ENCODE measurements around the gene SHC1.

Gene SHC1

DNA sequence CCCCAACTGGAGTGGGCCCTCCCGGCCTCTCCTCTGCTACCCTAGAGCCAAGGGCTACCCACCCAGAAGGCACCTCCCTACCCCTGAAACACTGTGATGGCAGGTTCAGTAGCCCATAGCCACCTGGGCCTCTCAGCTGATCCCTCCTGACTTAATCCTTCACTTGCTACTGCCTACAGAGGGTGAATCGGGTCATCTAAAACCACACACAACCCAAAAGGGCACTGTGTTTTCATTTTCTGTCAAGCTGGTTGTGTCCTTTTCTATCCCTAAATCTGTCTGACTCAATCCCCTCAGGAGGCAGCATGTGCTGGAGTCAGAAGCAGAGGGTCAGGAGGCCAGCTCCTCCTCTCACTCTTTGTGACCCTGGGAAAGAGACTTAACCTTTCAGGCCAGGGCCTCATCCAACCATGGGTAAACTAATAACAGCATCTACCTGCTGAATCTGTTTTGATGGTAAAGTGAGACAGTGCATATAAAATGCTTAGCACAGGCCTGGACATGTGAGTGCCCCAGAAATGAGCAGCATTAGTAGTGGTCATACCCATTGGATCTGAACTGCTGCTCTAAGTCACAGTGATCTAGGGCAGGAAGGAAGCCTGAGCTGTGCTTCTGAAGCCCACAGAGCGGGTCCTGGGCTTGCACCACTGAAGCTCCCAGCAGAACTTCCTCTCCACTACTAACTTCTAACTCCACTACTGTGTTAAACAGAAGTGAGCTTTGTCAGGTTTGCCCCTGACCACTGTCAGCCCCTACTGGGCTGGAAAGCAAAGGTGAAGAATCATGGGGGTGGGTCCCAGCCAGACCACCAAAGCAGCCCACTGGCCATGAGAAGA lies 45.0 kb downstream of the SHC1 start:
- ChIA-PET POLR2A (no interaction called here), CTCF (interaction anchor here (0.7 to 1.7 kb wide), 3 partner anchors 8 to 256 kb away, joined by 3 to 7 read pairs (median 3); partner anchors contain the start of gene PMVK)

GRCh38 chr1:154923695-154924094 lies 46.9 kb downstream of the SHC1 start:
- TF ChIP-seq, protein P1, sequence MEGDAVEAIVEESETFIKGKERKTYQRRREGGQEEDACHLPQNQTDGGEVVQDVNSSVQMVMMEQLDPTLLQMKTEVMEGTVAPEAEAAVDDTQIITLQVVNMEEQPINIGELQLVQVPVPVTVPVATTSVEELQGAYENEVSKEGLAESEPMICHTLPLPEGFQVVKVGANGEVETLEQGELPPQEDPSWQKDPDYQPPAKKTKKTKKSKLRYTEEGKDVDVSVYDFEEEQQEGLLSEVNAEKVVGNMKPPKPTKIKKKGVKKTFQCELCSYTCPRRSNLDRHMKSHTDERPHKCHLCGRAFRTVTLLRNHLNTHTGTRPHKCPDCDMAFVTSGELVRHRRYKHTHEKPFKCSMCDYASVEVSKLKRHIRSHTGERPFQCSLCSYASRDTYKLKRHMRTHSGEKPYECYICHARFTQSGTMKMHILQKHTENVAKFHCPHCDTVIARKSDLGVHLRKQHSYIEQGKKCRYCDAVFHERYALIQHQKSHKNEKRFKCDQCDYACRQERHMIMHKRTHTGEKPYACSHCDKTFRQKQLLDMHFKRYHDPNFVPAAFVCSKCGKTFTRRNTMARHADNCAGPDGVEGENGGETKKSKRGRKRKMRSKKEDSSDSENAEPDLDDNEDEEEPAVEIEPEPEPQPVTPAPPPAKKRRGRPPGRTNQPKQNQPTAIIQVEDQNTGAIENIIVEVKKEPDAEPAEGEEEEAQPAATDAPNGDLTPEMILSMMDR (IDR thresholded peaks at IDR 0.05; ENCODE audit: insufficient read depth, low read length, missing control alignments), result no peak
- ChIA-PET POLR2A (no interaction called here), CTCF (no interaction called here)

More for the DNA sequence above, 45.0 kb downstream of the SHC1 start:
- TF ChIP-seq, protein P1 (IDR thresholded peaks at IDR 0.05; ENCODE audit: insufficient read depth, low read length, missing control alignments), result no peak
- H3K4me3 ChIP-seq (ENCODE audit: low read depth, low read length), result no peak overlapping the region
- DNase-seq (ENCODE audit: low read depth, low spot score), result no peak

GRCh38 chr1:154913273-154913672 lies 57.3 kb downstream of the SHC1 start:
- TF ChIP-seq, protein P1 (IDR thresholded peaks at IDR 0.05; ENCODE audit: insufficient read depth, low read length, missing control alignments), result no peak
- H3K4me3 ChIP-seq (ENCODE audit: low read depth, low read length), result no peak overlapping the region
- ChIA-PET POLR2A (no interaction called here), CTCF (no interaction called here)
- no peak for DNase-seq (ENCODE audit: low read depth, low spot score)

More at GRCh38 chr1:154923695-154924094, 46.9 kb downstream of the SHC1 start:
- no peak overlapping the region for H3K4me3 ChIP-seq (ENCODE audit: low read depth, low read length)
- DNase-seq (ENCODE audit: low read depth, low spot score), result no peak

- no peak overlapping the region for H3K4me3 ChIP-seq (ENCODE audit: low read depth, low read length)
- TF ChIP-seq, protein P1 (IDR thresholded peaks at IDR 0.05; ENCODE audit: insufficient read depth, low read length, missing control alignments), result no peak
- ChIA-PET CTCF (no interaction called here), POLR2A (no interaction called here)
- no peak for DNase-seq (ENCODE audit: low read depth, low spot score)
These were observed 57.8 kb downstream of the SHC1 start for GRCh38 chr1:154912755-154913154.
